Activated CD8-positive, alpha-beta memory T cell treated with anti-CD3 and anti-CD28 coated beads for 1 hour (primary cell): Measurements from ENCODE around the gene MAN1A2.

ENCODE experiments used
- DNase-seq, 2 donors: peaks; one replicate each; pipeline ENCODE4 v3.0.0-alpha.2; 2020; ENCODE audit warnings: low read depth in 1 of 2; ENCODE audit errors: extremely low read depth in 1 of 2

Gene MAN1A2

GRCh38 chr1:117359561-117360289, 7.5 kb upstream of the MAN1A2 start:
- no peak for DNase-seq

DNA sequence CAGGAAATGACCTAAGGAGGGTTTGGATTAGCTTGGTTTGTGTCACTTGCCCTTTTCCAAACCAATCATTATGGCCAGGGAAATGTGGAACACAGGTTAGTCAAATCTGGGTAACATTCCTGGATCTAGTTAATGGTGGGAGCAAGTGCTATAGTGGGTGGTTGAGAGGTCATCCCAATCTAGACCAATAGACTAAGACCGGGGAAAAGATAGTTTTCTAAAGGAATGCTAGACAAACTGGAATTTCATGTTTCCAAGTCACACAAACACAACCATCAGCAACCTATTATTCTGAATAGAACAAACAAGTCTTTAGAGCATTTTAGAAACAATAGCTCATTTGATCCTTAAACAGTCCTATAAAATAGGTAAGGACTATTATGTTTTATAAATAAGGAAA, 4.3 kb upstream of the MAN1A2 start:
- DNase-seq, result no peak

- DNase-seq, result no peak
Observed at GRCh38 chr1:117363571-117364048, 3.6 kb upstream of the MAN1A2 start.

- no peak for DNase-seq
Observed at GRCh38 chr1:117364240-117364639, 3.0 kb upstream of the MAN1A2 start.

- no peak for DNase-seq
Observed at GRCh38 chr1:117365350-117366176, 1.7 kb upstream of the MAN1A2 start.

GRCh38 chr1:117366177-117367045, 838 bp upstream of the MAN1A2 start:
- DNase-seq, result peak; percentile 27 to 79

DNA sequence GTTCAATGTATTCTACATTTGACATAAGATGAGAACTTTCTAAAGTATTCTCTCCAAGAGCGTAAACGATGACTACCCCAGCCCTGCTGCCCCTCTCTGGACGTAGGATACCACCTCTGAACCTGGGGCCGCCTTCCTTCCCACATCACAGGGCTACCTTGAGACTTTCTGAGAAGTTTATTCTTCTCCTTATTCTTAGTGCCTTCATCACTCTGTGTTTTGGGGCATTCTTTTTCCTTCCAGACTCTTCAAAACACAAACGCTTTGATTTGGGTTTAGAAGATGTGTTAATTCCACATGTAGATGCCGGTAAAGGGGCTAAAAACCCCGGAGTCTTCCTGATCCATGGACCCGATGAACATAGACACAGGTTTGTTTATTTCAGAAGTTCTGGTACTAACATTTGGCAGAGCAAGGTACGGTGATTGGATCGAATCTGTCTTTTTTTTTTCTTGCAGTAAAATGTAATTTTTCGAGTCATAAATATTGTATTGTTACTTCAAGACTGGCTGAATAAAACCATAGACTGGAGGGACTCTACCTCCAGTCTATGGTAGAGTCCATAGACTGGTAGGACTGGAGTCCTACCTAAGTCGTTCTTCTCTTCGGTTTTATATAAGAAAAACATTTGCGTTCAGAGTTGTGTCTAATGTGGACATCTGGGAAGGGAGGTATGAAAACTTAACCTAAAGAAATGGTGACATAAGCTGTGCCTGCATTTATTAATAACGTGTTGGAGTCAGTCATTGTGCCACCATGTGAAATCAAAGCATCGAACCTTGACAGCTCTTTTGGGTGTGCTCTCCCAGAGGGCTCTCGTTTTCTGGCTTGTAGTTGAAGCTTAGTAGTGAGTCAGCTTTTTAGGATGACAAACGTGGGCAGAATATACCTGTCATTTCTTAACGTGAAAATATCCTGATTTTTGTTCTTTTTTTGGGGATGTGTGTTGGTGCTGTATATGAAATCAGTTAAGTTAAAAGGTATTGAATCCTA, 1.2 kb downstream of the MAN1A2 start:
- no peak for DNase-seq

DNA sequence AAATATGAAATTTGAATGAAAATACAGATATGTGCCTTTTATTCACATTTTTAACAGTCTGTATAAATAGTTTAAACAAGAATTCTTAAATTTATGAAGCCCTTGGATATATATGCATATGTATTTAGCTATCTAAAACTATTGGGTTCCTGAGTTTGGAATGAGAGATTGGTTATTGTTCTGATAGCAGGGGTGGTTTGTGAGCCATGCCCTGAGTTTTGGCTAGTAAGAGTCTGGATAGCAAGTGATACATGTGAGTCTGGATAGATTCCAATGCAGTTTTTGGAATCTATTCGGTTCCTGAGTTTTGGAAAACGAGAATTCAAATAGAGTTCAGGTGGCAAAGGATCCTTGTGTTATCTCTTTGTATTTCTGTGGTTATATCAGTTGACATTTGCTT, 2.8 kb downstream of the MAN1A2 start:
- DNase-seq, result no peak

DNA sequence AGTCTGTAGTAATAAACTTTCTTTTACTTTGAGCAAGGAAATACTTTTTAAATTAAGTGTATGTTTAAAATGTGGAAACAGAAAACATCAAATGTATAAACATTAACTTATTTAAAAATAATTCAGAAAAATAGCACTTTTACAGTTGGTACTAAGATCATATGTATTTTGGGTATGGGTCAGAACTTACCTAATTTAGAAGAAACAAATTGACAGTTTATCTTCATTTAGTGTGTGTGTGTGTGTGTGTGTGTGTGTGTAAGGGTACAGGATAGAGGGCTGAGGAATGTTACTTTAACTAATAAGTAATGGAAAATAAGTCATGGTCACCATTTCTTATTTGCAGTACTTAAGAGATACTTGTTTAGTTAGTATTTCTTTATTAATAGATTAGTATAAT, 3.3 kb downstream of the MAN1A2 start:
- no peak for DNase-seq

DNA sequence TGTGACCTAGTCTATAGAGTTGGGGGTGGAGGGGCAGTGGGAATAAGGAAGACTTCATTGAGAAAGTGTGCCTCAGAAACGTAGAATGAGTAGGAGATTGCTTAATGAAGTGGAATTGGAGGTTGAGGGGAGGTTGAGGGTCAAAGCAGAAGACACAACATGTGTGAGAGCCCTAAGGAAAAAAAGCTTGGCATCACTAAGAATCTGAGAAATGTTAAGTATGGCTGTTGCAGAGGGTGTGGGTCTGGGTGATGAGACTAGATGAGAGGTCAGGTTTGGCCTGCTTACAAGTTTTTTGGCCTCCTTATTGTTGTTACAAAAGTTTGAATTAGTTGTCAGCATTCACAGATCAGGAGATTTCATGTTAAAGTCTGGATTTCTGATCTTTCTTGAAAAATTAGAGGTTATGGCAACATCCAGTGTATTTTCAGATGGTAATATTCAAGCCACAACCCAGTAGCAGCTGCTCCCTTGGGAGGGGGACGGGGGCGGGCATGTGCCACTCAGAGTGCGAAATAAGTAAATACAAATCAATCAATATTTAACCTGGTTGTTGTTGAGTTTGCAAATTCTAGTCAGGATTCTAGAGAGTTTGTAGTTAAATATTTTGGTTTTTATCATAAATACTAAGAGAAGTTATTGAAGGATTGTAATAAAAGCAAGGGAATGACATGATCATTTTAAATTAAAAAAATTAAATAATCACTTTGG, 4.3 kb downstream of the MAN1A2 start:
- DNase-seq, result no peak

DNA sequence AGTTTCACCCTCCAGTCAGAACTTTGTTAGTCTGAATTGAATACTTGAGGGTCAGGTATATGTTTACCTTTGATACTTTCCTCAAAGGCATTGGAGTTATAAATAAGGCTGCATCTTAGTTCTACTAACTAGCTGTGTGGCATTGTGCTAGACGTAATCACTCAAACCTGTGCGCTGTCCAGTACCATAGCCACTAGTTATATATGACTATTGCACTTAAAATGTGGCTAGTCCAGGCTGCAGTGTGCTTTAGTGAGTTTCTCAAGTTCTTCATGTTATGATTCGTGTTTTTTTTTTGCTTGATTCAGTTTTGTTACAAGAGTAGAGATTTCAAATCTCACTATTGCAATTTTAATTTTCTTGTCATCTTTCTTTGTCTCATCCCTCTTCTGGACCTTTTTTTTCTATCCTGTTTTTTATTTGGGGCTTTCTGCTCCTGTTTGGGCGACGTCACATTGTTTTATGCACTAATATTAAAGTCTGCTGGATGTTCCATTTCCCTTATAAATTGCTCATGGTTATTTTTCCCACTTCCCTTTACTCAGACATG, 5.7 kb downstream of the MAN1A2 start:
- DNase-seq, result no peak

DNA sequence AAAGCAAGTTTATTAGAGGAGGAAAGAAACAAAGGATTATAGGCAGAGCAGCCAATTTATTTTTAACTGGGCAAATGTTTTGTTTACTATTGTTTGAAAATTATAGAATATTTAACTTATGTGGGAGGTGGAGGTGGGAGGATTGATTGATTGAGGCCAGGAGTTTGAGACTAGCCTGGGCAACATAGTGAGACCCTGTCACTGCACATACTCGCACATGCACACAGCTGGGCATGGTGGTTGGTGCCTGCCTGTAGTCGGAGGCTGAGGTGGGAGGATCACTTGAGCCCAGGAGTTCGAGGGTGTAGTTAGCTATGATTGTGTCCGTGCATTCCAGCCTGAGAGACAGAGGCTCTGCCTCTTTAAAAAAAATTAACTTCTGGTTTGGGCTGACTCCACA, 6.7 kb downstream of the MAN1A2 start:
- no peak for DNase-seq

DNA sequence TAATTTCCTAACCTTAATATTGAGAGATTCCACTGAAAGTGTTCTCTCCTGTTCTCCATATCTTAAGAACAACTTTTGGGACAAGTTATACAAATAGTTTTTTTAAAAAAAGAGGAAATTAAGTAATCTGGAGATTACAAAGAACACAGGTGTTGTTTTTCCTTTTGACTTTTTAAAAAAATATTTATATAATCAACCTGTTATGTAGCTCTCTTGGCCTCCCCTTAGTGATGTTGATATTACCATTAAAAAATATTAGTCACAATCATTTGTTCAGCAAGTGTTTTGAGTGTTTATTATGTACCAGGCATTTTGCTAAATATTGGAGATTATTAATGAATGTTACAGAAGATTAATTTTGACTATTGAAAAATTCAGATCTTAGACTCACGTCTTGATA, 8.1 kb downstream of the MAN1A2 start:
- no peak for DNase-seq

DNA sequence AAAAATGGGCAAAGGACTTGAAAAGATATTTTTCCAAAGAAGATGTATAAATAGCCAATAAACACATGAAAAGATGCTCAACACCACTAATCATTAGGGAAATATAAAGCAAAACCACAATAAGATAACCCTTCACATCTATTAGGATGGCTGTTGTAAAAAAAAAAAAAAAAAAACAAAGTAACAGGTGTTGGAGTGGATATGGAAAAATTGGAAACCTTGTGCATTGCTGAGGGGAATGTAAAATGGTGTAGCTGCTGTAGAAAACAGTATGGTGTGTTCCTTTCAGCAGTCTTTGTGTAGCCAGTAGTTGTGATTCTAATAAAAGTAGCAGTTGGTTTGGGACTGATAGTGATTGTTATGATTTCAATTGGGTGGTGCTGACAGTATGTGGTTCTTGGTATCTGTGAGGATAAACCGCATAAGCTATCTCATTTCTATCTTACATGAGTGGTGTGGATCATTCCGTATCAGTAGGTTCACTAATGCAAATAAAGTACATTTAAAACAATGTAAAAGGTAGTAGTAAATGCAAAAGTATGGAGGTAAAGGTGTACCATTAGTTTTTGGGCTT, 19.9 kb downstream of the MAN1A2 start:
- DNase-seq, result no peak

GRCh38 chr1:117388328-117388727, 21.1 kb downstream of the MAN1A2 start:
- no peak for DNase-seq

DNA sequence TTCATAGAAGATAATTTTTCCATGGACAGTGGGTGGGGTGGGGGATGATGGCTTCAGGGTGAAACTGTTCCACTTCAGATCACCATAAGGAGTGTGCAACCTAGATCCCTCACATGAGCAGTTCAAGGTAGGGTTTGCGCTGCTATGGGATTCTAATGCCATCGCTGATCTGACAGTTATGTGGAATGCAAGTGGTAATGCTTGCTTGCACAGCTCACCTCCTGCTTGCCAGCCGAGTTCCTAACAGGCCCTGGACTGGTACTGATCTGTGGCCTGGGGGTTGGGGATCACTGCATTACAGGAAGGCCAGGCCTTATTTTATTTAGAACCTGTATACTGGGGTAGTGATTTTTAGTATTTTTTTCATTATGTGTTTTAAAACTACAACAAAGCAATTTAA, 22.0 kb downstream of the MAN1A2 start:
- DNase-seq, result no peak

DNA sequence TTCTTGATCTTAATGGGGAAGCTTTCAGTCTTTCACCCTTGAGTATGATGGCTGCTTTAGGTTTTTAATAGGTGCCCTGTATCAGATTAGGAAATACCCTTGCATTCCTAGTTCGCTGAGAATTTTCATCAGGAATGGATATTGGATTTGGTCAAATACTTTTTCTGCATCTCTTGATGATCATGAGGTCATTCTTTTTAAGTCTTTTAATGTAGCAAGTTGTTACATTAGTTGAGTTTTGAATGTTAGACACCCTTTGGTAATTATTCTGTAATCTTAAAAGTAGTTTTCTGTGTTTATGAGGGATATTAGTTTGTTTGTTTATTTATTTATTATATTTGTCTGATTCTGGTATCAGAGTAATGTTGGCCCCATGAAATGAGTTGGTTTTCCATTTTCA, 22.5 kb downstream of the MAN1A2 start:
- no peak for DNase-seq

DNA sequence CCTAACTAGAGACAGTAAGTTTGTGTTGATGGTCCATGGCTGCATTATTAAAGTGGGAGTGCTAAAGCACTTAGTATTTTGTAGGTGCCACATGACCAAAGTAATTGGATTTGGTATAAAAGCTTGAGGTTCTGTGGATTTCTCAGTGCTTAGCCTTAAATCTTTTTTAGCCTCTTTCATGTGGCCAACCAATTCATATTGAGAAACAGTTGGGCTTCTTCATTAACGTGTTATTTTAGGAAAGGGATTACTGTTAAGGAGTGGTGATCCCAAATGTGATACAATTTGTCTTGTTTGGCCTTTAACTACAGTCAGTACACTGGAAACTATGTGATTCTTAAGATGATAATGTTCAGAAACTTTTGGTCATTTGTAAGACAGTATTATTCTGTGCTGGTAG, 25.5 kb downstream of the MAN1A2 start:
- DNase-seq, result no peak

DNA sequence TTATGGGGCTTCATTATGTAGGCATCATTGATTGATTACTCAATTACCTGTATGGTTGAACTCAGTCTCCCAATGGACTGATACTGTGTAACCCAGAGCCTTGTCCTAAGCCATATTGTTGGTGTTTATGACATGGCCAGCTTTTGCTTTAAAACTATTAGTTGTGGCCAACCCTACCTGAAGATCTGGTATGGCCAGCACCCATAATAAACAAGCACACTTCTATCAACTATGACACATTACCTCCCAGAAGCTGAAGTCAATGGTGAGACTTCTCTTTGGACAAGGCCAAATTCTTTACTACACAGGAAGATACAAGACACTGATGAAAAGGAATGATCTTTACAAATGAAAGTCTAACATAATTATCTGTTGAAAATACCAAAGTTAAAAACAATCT, 28.8 kb downstream of the MAN1A2 start:
- no peak for DNase-seq
